CD14-positive monocyte (primary cell): ENCODE measurements around the gene PMPCA. TPM values are rescaled to one million over a fixed set of nuclear protein-coding genes. Genes with fewer than 3 reads are reported as not detected.

Source experiments
- DNase-seq, 3 donors: peaks; one replicate each; pipeline ENCODE4 v3.0.0-alpha.2; 2011 to 2022
- H2AFZ ChIP-seq: 2 replicates; pipeline ENCODE4 v1.6.0; 2012; ENCODE audit warnings: mild to moderate bottlenecking, low read depth, low read length, inconsistent platforms; ENCODE audit not compliant: insufficient read depth, poor library complexity, severe bottlenecking
- H3K27ac ChIP-seq, 2 donors: 1 replicate in 1 of 2; 2 replicates in 1 of 2; pipeline ENCODE4 v1.5.1; 2012 to 2013; ENCODE audit warnings: low read length in 2 of 2, control low read depth in 1 of 2, inconsistent platforms in 1 of 2, low read depth in 1 of 2, mild to moderate bottlenecking in 1 of 2
- H3K27me3 ChIP-seq, 2 donors: one replicate each; pipeline versions ENCODE4 v1.6.0 to v1.6.1; 2011 to 2013; ENCODE audit warnings: low read length in 2 of 2; ENCODE audit not compliant: control insufficient read depth in 2 of 2, insufficient read depth in 2 of 2
- H3K36me3 ChIP-seq, 2 donors: replicated peaks in 1 of 2; 1 replicate in 1 of 2; 2 replicates in 1 of 2; pipeline versions ENCODE4 v1.5.1 to v1.6.1; 2012 to 2013; ENCODE audit warnings: low read length in 2 of 2, control low read depth in 1 of 2, inconsistent platforms in 1 of 2, mild to moderate bottlenecking in 1 of 2; ENCODE audit not compliant: insufficient read depth in 2 of 2, control insufficient read depth in 1 of 2
- H3K4me1 ChIP-seq, 2 donors: 1 replicate in 1 of 2; 2 replicates in 1 of 2; pipeline versions ENCODE4 v1.5.1 to v1.6.1; 2012 to 2013; ENCODE audit warnings: low read length in 2 of 2, control low read depth in 1 of 2, inconsistent platforms in 1 of 2, mild to moderate bottlenecking in 1 of 2, moderate library complexity in 1 of 2; ENCODE audit not compliant: insufficient read depth in 2 of 2, control insufficient read depth in 1 of 2
- H3K4me2 ChIP-seq: replicated peaks from 2 replicates; pipeline ENCODE3; 2012; ENCODE audit warnings: low read length, moderate library complexity, mild to moderate bottlenecking; ENCODE audit not compliant: poor library complexity, severe bottlenecking; ENCODE audit errors: extremely low read depth
- H3K4me3 ChIP-seq, 3 experiments: fragments of 200-600 bp in 1 of 3; sonication (generic) in 1 of 3; replicated peaks in 1 of 3; 1 replicate in 2 of 3; 2 replicates in 1 of 3; pipeline ENCODE4 v1.5.1; 2011 to 2013; ENCODE audit warnings: low read length in 3 of 3, mild to moderate bottlenecking in 3 of 3, control low read depth in 2 of 3, low read depth in 2 of 3, inconsistent platforms in 1 of 3, moderate library complexity in 1 of 3
- H3K79me2 ChIP-seq: 2 replicates; pipeline ENCODE4 v1.6.0; 2012; ENCODE audit warnings: mild to moderate bottlenecking, control low read depth, inconsistent platforms, low read length, moderate library complexity; ENCODE audit not compliant: insufficient read depth
- H3K9ac ChIP-seq: 2 replicates; pipeline ENCODE4 v1.6.0; 2017; ENCODE audit warnings: low read length, mild to moderate bottlenecking; ENCODE audit not compliant: insufficient read depth, poor library complexity, severe bottlenecking
- H3K9me3 ChIP-seq, 2 donors: replicated peaks in 1 of 2; 1 replicate in 1 of 2; 2 replicates in 1 of 2; pipeline versions ENCODE4 v1.5.1 to v1.6.1; 2012 to 2013; ENCODE audit warnings: low read length in 2 of 2, control low read depth in 1 of 2; ENCODE audit not compliant: control insufficient read depth in 1 of 2, insufficient read depth in 1 of 2
- H4K20me1 ChIP-seq: 2 replicates; pipeline ENCODE4 v1.6.0; 2012; ENCODE audit warnings: mild to moderate bottlenecking, low read length, control low read depth, moderate library complexity; ENCODE audit not compliant: insufficient read depth
- H3K27ac Mint-ChIP-seq, 7 donors: one replicate each; pipeline ENCODE4 v1.8.0; 2020; ENCODE audit warnings: mild to moderate bottlenecking in 7 of 7, mixed read lengths in 7 of 7, moderate library complexity in 6 of 7, inconsistent platforms in 2 of 7
- H3K27me3 Mint-ChIP-seq, 3 donors: one replicate each; pipeline ENCODE4 v1.8.0; 2021 to 2022; ENCODE audit warnings: low read depth in 3 of 3, mild to moderate bottlenecking in 3 of 3, mixed read lengths in 3 of 3, moderate library complexity in 3 of 3, inconsistent platforms in 1 of 3
- H3K36me3 Mint-ChIP-seq, 2 donors: one replicate each; pipeline ENCODE4 v1.8.0; 2020; ENCODE audit warnings: mixed read lengths in 2 of 2, inconsistent platforms in 1 of 2, mild to moderate bottlenecking in 1 of 2
- H3K4me1 Mint-ChIP-seq: one replicate; pipeline ENCODE4 v1.8.0; 2020; ENCODE audit warnings: mild to moderate bottlenecking, mixed read lengths
- H3K4me3 Mint-ChIP-seq, 2 donors: one replicate each; pipeline ENCODE4 v1.8.0; 2020; ENCODE audit warnings: mild to moderate bottlenecking in 2 of 2, mixed read lengths in 2 of 2, moderate library complexity in 1 of 2
- H3K9me3 Mint-ChIP-seq, 7 donors: one replicate each; pipeline ENCODE4 v1.8.0; 2020 to 2022; ENCODE audit warnings: mixed read lengths in 7 of 7, mild to moderate bottlenecking in 6 of 7, moderate library complexity in 6 of 7, inconsistent platforms in 2 of 7
- WGBS: methylation state at CpG from one replicate; pipeline ENCODE4 v1.1.5; 2013; ENCODE audit warnings: missing lambda C conversion rate; ENCODE audit not compliant: insufficient coverage; 5-methylcytosine and 5-hydroxymethylcytosine counted together
- intact Hi-C, 2 donors: fragments of 100-400 bp; cut with micrococcal nuclease; formaldehyde crosslinking; loops; one replicate each; pipeline versions ENCODE4 v1.15.0 to v1.15.1; 2023
- polyA plus RNA-seq, 3 donors: library from polyadenylated mRNA; depleted of rRNA in 1 of 3; unstranded in 2 of 3; stranded (reverse) in 1 of 3; fragments of 300-500 nt in 2 of 3; fragments of >200 nt in 1 of 3; fragmentation: Illumina TruSeq in 2 of 3; gene quantifications; 1 replicate in 2 of 3; 2 replicates in 1 of 3; pipeline ENCODE4 v1.2.3, GENCODE V29; 2012 to 2021
- TF ChIP-seq, protein P1 (sequence below): fragments of 200-600 bp; IDR thresholded peaks from one replicate; pipeline ENCODE4 v1.8.0; 2022; ENCODE audit warnings: antibody characterized with exemption, mild to moderate bottlenecking

PMPCA gene
- polyA plus RNA-seq, 3 donors = 23.1 to 58.8 (median 24.9) TPM

DNA sequence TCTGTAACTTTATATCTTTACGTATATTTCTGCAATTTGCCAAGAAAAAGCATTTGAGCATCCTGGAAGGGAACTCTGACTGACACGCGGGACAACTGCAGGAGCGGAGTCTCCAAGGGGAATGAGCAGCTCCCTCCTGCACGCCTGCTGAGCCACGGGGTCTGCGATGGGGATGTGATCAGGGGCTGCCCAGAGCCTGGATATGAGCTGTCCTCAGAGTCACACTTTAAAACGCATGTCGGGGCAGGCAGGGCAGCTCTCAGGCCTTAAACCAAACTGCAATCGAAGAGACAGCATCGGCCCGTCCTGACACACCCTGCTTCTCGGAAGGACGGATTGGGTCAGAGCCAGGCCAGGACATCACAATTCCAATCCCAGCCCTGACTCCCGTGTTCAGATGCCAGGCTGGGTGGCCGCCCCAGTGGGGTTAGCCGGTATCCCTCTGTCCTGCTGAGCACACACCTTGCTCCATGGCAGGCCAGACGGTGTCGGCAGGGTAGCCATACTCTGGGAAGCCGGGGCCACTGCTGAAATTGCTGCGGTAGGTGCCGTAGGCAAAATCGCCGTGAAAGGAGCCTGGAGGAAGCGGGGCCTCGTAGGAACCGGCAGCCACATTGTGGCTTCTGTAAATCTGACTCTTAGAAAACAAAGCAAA is 55.2 kb downstream of the PMPCA start:
- Mint-ChIP-seq H3K27ac (peak overlapping the region in 1 of 7 donors; percentile 1), H3K27me3 (peaks cover 0 to 2% (median 0%) of the 10 kb centered on the region in 3 donors), H3K36me3 (peaks cover 87 to 98% of the 10 kb centered on the region in 2 donors), H3K4me3 (no peak overlapping the region), H3K9me3 (peaks cover 0 to 2% (median 0%) of the 10 kb centered on the region in 7 donors), H3K4me1 (no peaks in the 10 kb centered on the region)
- Histone ChIP-seq H3K27ac (no peak overlapping the region), H2AFZ (no peak overlapping the region), H3K4me3 (no peak overlapping the region), H3K4me1 (no peaks in the 10 kb centered on the region), H3K36me3 (peaks cover 100% of the 10 kb centered on the region in 2 donors), H3K79me2 (peaks cover 20% of the 10 kb centered on the region), H3K27me3 (no peaks in the 10 kb centered on the region), H3K9me3 (no peaks in the 10 kb centered on the region), H4K20me1 (peaks cover 97% of the 10 kb centered on the region), H3K4me2 (no peak overlapping the region), H3K9ac (no peak overlapping the region)
- TF ChIP-seq, protein P1, sequence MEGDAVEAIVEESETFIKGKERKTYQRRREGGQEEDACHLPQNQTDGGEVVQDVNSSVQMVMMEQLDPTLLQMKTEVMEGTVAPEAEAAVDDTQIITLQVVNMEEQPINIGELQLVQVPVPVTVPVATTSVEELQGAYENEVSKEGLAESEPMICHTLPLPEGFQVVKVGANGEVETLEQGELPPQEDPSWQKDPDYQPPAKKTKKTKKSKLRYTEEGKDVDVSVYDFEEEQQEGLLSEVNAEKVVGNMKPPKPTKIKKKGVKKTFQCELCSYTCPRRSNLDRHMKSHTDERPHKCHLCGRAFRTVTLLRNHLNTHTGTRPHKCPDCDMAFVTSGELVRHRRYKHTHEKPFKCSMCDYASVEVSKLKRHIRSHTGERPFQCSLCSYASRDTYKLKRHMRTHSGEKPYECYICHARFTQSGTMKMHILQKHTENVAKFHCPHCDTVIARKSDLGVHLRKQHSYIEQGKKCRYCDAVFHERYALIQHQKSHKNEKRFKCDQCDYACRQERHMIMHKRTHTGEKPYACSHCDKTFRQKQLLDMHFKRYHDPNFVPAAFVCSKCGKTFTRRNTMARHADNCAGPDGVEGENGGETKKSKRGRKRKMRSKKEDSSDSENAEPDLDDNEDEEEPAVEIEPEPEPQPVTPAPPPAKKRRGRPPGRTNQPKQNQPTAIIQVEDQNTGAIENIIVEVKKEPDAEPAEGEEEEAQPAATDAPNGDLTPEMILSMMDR = no peak
- WGBS = 98% methylated on average over 27 of the region's 27 CpGs
- intact Hi-C loops = no loop called here
- DNase-seq = no peak

GRCh38 chr9:136466155-136466541 is 55.7 kb downstream of the PMPCA start:
- H3K9me3 Mint-ChIP-seq = peaks cover 0 to 2% (median 0%) of the 10 kb centered on the region in 7 donors
- peaks cover 97% of the 10 kb centered on the region for H4K20me1 ChIP-seq
- H3K4me3 Mint-ChIP-seq = no peak overlapping the region
- peaks cover 25% of the 10 kb centered on the region for H3K79me2 ChIP-seq
- DNase-seq = no peak
- H3K27ac Mint-ChIP-seq = no peak overlapping the region
- H3K4me3 ChIP-seq = no peak overlapping the region
- H3K9ac ChIP-seq = no peak overlapping the region
- H3K36me3 ChIP-seq = peaks cover 100% of the 10 kb centered on the region in 2 donors
- H3K36me3 Mint-ChIP-seq = peaks cover 86 to 98% of the 10 kb centered on the region in 2 donors
- TF ChIP-seq, protein P1 = no peak
- no peaks in the 10 kb centered on the region for H3K4me1 Mint-ChIP-seq
- no peaks in the 10 kb centered on the region for H3K4me1 ChIP-seq
- no peak overlapping the region for H3K27ac ChIP-seq
- H3K27me3 Mint-ChIP-seq = peaks cover 0 to 2% (median 0%) of the 10 kb centered on the region in 3 donors
- no peaks in the 10 kb centered on the region for H3K9me3 ChIP-seq
- H2AFZ ChIP-seq = no peak overlapping the region
- intact Hi-C loops = no loop called here
- no peak overlapping the region for H3K4me2 ChIP-seq
- H3K27me3 ChIP-seq = no peaks in the 10 kb centered on the region
- WGBS = 98% methylated on average over 30 of the region's 30 CpGs
